Neural progenitor cell (in vitro differentiated cells): ENCODE measurements around the gene NEURL1B.

Experiments
- EZH2phosphoT487 ChIP-seq: fragments of 200-600 bp; sonication (generic); IDR thresholded peaks from 2 replicates; pipeline ENCODE4 v1.6.1; 2017; ENCODE audit warnings: antibody characterized with exemption
- TF ChIP-seq, protein P1 (sequence below): fragments of 200-600 bp; sonication (generic); IDR thresholded peaks from 2 replicates; pipeline ENCODE4 v1.5.1; 2017; ENCODE audit warnings: antibody characterized with exemption, mild to moderate bottlenecking

DNA sequence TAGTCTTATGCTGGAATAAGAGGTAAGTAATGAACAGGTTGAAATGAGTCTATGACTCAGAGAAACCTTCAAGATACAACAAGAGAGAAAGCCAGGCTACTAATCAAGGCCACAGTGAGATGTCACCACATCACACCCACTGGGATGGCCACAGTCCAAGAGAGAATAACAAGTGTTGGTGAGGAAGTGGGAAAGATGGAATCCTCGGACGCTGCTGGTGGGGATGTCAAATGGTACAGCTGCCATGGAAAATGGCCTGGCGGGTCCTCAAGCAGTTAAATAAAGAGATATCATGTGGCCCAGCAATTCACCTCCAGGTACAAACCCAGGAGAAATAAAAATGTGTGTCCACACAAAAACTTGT is 41.9 kb upstream of the NEURL1B start:
- TF ChIP-seq, protein P1, sequence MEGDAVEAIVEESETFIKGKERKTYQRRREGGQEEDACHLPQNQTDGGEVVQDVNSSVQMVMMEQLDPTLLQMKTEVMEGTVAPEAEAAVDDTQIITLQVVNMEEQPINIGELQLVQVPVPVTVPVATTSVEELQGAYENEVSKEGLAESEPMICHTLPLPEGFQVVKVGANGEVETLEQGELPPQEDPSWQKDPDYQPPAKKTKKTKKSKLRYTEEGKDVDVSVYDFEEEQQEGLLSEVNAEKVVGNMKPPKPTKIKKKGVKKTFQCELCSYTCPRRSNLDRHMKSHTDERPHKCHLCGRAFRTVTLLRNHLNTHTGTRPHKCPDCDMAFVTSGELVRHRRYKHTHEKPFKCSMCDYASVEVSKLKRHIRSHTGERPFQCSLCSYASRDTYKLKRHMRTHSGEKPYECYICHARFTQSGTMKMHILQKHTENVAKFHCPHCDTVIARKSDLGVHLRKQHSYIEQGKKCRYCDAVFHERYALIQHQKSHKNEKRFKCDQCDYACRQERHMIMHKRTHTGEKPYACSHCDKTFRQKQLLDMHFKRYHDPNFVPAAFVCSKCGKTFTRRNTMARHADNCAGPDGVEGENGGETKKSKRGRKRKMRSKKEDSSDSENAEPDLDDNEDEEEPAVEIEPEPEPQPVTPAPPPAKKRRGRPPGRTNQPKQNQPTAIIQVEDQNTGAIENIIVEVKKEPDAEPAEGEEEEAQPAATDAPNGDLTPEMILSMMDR = no peak
- TF ChIP-seq EZH2phosphoT487 = no peak
